GM23338 (cell line): ENCODE data around the gene CLEC14A. TPM values are rescaled to one million over a fixed set of nuclear protein-coding genes. Genes with fewer than 3 reads are reported as not detected.

Experiments used
- ATAC-seq: fragments of 200-7000 bp; cut with Tn5 transposase; 3 replicates; pipeline ENCODE4 v1.9.1; 2020
- DNase-seq: peaks from one replicate; pipeline ENCODE4 v3.0.0-alpha.2; 2015; ENCODE audit warnings: low spot score
- H2AFZ ChIP-seq: fragments of 200-600 bp; sonication (generic); 2 replicates; pipeline ENCODE4 v1.8.0; 2016; ENCODE audit warnings: antibody characterized with exemption, mild to moderate bottlenecking, moderate library complexity
- H3F3A ChIP-seq: fragments of 200-600 bp; sonication (generic); replicated peaks from 2 replicates; pipeline ENCODE4 v1.8.0; 2017; ENCODE audit warnings: antibody characterized with exemption, mixed run types, low read depth
- H3K27ac ChIP-seq: fragments of 200-600 bp; sonication (generic); 2 replicates; pipeline ENCODE4 v1.6.1; 2016; ENCODE audit warnings: low read depth
- H3K27me3 ChIP-seq: fragments of 200-600 bp; sonication (generic); 2 replicates; pipeline ENCODE4 v1.8.0; 2016; ENCODE audit warnings: mild to moderate bottlenecking, mixed run types, moderate library complexity; ENCODE audit not compliant: insufficient read depth
- H3K36me3 ChIP-seq: fragments of 200-600 bp; sonication (generic); 2 replicates; pipeline ENCODE4 v1.8.0; 2016; ENCODE audit warnings: mild to moderate bottlenecking; ENCODE audit not compliant: insufficient read depth
- H3K4me1 ChIP-seq: fragments of 200-600 bp; sonication (generic); 2 replicates; pipeline ENCODE4 v1.8.0; 2016; ENCODE audit warnings: mild to moderate bottlenecking, moderate library complexity; ENCODE audit not compliant: insufficient read depth
- H3K4me2 ChIP-seq: fragments of 200-600 bp; sonication (generic); 2 replicates; pipeline ENCODE4 v1.7.1; 2017; ENCODE audit warnings: mixed run types
- H3K4me3 ChIP-seq: fragments of 200-600 bp; sonication (generic); 2 replicates; pipeline ENCODE4 v1.6.1; 2016; ENCODE audit warnings: mixed run types
- H3K79me2 ChIP-seq: fragments of 200-600 bp; sonication (generic); replicated peaks from 2 replicates; pipeline ENCODE4 v1.8.0; 2017; ENCODE audit warnings: mild to moderate bottlenecking; ENCODE audit not compliant: insufficient read depth
- H3K9me2 ChIP-seq: fragments of 200-600 bp; sonication (generic); 2 replicates; pipeline ENCODE4 v1.8.0; 2017; ENCODE audit not compliant: insufficient read depth
- H4K20me1 ChIP-seq: fragments of 200-600 bp; sonication (generic); replicated peaks from 2 replicates; pipeline ENCODE4 v1.8.0; 2017; ENCODE audit warnings: mild to moderate bottlenecking; ENCODE audit not compliant: insufficient read depth
- H3K27ac Mint-ChIP-seq: 2 replicates; pipeline ENCODE4 v1.8.0; 2020; ENCODE audit warnings: inconsistent platforms, mild to moderate bottlenecking, moderate library complexity, mixed read lengths
- H3K27me3 Mint-ChIP-seq: 3 replicates; pipeline ENCODE4 v1.8.0; 2022; ENCODE audit warnings: low read depth, mild to moderate bottlenecking, moderate library complexity, mixed read lengths, inconsistent platforms; ENCODE audit not compliant: insufficient read depth, poor library complexity
- H3K36me3 Mint-ChIP-seq: 3 replicates; pipeline ENCODE4 v1.8.0; 2021; ENCODE audit warnings: low read depth, mild to moderate bottlenecking, inconsistent platforms, moderate library complexity, mixed read lengths
- H3K4me1 Mint-ChIP-seq: 3 replicates; pipeline ENCODE4 v1.8.0; 2020; ENCODE audit warnings: mild to moderate bottlenecking, inconsistent platforms, mixed read lengths
- H3K4me3 Mint-ChIP-seq: 3 replicates; pipeline ENCODE4 v1.8.0; 2021; ENCODE audit warnings: moderate library complexity, mild to moderate bottlenecking, inconsistent platforms, mixed read lengths
- H3K9me3 Mint-ChIP-seq: 3 replicates; pipeline ENCODE4 v1.8.0; 2020; ENCODE audit warnings: moderate library complexity, mild to moderate bottlenecking, inconsistent platforms, mixed read lengths
- CREB1 ChIP-seq: fragments of 250-450 bp; sonication (Bioruptor Pico); IDR thresholded peaks from 2 replicates; pipeline ENCODE4 v1.5.0; 2020; ENCODE audit warnings: low read depth, mild to moderate bottlenecking, moderate library complexity
- CTCF ChIP-seq, 2 experiments: fragments of 200-600 bp in 1 of 2; sonication (generic) in 1 of 2; conservative IDR thresholded peaks; 2 replicates each; pipeline versions ENCODE4 v1.5.1 to v1.6.1; 2016 to 2017; ENCODE audit warnings: antibody characterized with exemption in 2 of 2, low read depth in 2 of 2, mild to moderate bottlenecking in 2 of 2, moderate library complexity in 1 of 2
- ETS1 ChIP-seq: IDR thresholded peaks from 2 replicates; pipeline ENCODE4 v1.6.1; 2016; ENCODE audit warnings: antibody characterized with exemption
- EZH2 ChIP-seq: fragments of 200-600 bp; sonication (generic); IDR thresholded peaks from one replicate; pipeline ENCODE4 v1.8.0; 2017; ENCODE audit warnings: antibody characterized with exemption, mild to moderate bottlenecking, low read depth; ENCODE audit not compliant: unreplicated experiment
- EZH2phosphoT487 ChIP-seq: fragments of 200-600 bp; sonication (generic); IDR thresholded peaks from one replicate; pipeline ENCODE4 v1.8.1; 2018; ENCODE audit warnings: antibody characterized with exemption; ENCODE audit not compliant: unreplicated experiment
- JUNB ChIP-seq: IDR thresholded peaks from one replicate; pipeline ENCODE4 v1.6.1; 2016; ENCODE audit warnings: antibody characterized with exemption; ENCODE audit not compliant: unreplicated experiment
- NANOG ChIP-seq: IDR thresholded peaks from 2 replicates; pipeline ENCODE4 v1.6.1; 2016; ENCODE audit warnings: antibody characterized with exemption, borderline replicate concordance
- POLR2AphosphoS5 ChIP-seq: IDR thresholded peaks from 2 replicates; pipeline ENCODE4 v1.6.1; 2016; ENCODE audit warnings: antibody characterized with exemption, low read depth
- STAT1 ChIP-seq: IDR thresholded peaks from one replicate; pipeline ENCODE4 v1.6.1; 2016; ENCODE audit warnings: antibody characterized with exemption; ENCODE audit not compliant: unreplicated experiment
- ZNF114 ChIP-seq: fragments of 250-450 bp; sonication (Bioruptor Pico); IDR thresholded peaks from 2 replicates; pipeline ENCODE4 v1.5.0; 2020; ENCODE audit warnings: mild to moderate bottlenecking, moderate library complexity
- ZNF331 ChIP-seq: fragments of 250-450 bp; sonication (Bioruptor Pico); IDR thresholded peaks from 2 replicates; pipeline ENCODE4 v1.5.0; 2020; ENCODE audit warnings: low read depth, mild to moderate bottlenecking, moderate library complexity
- ZNF462 ChIP-seq: fragments of 250-450 bp; sonication (Bioruptor Pico); IDR thresholded peaks from 2 replicates; pipeline ENCODE4 v1.5.0; 2020; ENCODE audit warnings: mild to moderate bottlenecking, moderate library complexity
- polyA plus RNA-seq: library from polyadenylated mRNA; unstranded; fragments of >200 nt; fragmentation: Nextera tagmentation; extraction: Ambion mirVana; gene quantifications from 2 replicates; pipeline ENCODE4 v1.2.1, GENCODE V29; 2016
- total RNA-seq: library from RNA; depleted of rRNA; stranded (reverse); fragments of >200 nt; shearing (Covaris generic); gene quantifications from 2 replicates; pipeline ENCODE4 v1.2.3, GENCODE V29; 2014
- TF ChIP-seq, protein P1 (sequence below): IDR thresholded peaks from one replicate; pipeline ENCODE4 v1.6.1; 2018; ENCODE audit warnings: antibody characterized with exemption; ENCODE audit not compliant: unreplicated experiment

The CLEC14A gene
- total and polyA plus RNA-seq, 2 experiments from 2014 or later, result not detected

- H3K27ac Mint-ChIP-seq, result no peak overlapping the region
- Histone ChIP-seq H3F3A (peaks cover 11% of the 10 kb centered on the region), H3K27me3 (peaks cover 100% of the 10 kb centered on the region), H3K36me3 (no peaks in the 10 kb centered on the region), H4K20me1 (no peaks in the 10 kb centered on the region; the same call in 1 of the 2 replicates), H3K9me2 (no peaks in the 10 kb centered on the region), H3K27ac (no peak overlapping the region), H3K4me1 (peaks cover 45% of the 10 kb centered on the region), H2AFZ (no peak overlapping the region), H3K4me3 (no peak overlapping the region), H3K79me2 (no peaks in the 10 kb centered on the region), H3K4me2 (no peak overlapping the region)
- H3K36me3 Mint-ChIP-seq, result peaks cover 3% of the 10 kb centered on the region; the same call in 1 of the 3 replicates
- no peak for TF ChIP-seq ETS1
- no peak for TF ChIP-seq ZNF462 (CRISPR knock-in tag)
- no peak for TF ChIP-seq EZH2phosphoT487
- TF ChIP-seq NANOG, result no peak
- TF ChIP-seq ZNF331 (CRISPR knock-in tag), result no peak
- TF ChIP-seq STAT1, result no peak
- TF ChIP-seq, protein P1, sequence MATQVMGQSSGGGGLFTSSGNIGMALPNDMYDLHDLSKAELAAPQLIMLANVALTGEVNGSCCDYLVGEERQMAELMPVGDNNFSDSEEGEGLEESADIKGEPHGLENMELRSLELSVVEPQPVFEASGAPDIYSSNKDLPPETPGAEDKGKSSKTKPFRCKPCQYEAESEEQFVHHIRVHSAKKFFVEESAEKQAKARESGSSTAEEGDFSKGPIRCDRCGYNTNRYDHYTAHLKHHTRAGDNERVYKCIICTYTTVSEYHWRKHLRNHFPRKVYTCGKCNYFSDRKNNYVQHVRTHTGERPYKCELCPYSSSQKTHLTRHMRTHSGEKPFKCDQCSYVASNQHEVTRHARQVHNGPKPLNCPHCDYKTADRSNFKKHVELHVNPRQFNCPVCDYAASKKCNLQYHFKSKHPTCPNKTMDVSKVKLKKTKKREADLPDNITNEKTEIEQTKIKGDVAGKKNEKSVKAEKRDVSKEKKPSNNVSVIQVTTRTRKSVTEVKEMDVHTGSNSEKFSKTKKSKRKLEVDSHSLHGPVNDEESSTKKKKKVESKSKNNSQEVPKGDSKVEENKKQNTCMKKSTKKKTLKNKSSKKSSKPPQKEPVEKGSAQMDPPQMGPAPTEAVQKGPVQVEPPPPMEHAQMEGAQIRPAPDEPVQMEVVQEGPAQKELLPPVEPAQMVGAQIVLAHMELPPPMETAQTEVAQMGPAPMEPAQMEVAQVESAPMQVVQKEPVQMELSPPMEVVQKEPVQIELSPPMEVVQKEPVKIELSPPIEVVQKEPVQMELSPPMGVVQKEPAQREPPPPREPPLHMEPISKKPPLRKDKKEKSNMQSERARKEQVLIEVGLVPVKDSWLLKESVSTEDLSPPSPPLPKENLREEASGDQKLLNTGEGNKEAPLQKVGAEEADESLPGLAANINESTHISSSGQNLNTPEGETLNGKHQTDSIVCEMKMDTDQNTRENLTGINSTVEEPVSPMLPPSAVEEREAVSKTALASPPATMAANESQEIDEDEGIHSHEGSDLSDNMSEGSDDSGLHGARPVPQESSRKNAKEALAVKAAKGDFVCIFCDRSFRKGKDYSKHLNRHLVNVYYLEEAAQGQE, result no peak
- no peak for TF ChIP-seq EZH2
- no peak for TF ChIP-seq POLR2AphosphoS5
- TF ChIP-seq ZNF114 (CRISPR knock-in tag), result no peak
- no peak for TF ChIP-seq CTCF (conservative IDR thresholded peaks at IDR 0.05; ENCODE audit: low read depth in 2 of 2)
- TF ChIP-seq JUNB, result no peak
- no peak for TF ChIP-seq CREB1 (CRISPR knock-in tag)
- no peak for DNase-seq
- peaks cover 42% of the 10 kb centered on the region for H3K4me1 Mint-ChIP-seq
- H3K9me3 Mint-ChIP-seq, result peaks cover 8% of the 10 kb centered on the region; the same call in 1 of the 3 replicates
- H3K4me3 Mint-ChIP-seq, result no peak overlapping the region
- no peak for ATAC-seq
- H3K27me3 Mint-ChIP-seq, result peaks cover 66% of the 10 kb centered on the region
Measured at GRCh38 chr14:38213001-38213400, 42.9 kb downstream of the CLEC14A start.
